H1 (cell line): Measurements from ENCODE around the gene SH3BGRL. TPM values are rescaled to one million over a fixed set of nuclear protein-coding genes. Genes with fewer than 3 reads are reported as not detected.

Experiments used
- CTCF ChIA-PET: fragments of 300-600 bp; sonication (Branson Sonifier 250); formaldehyde crosslinking; loops from one replicate; lab custom pipeline; 2021; ENCODE audit not compliant: partially characterized antibody; lab: Charles Lee
- POLR2A ChIA-PET: fragments of 300-600 bp; sonication (Branson Sonifier 250); formaldehyde crosslinking; loops from one replicate; lab custom pipeline; 2021; ENCODE audit warnings: inconsistent platforms; ENCODE audit not compliant: partially characterized antibody; lab: Charles Lee
- DNase-seq, 2 experiments: peaks; one replicate each; pipeline versions ENCODE4 v3.0.0 to v3.0.0-alpha.2; 2010 to 2022; ENCODE audit warnings: low spot score in 2 of 2, low read depth in 1 of 2, mixed read lengths in 1 of 2
- FAIRE-seq: peaks from 2 replicates; lab custom pipeline; 2011; peaks lifted over from hg19 to GRCh38; lab: Jason Lieb, UNC
- H2AFZ ChIP-seq: 2 replicates; pipeline ENCODE4 v1.8.1; 2012; ENCODE audit warnings: low read length, inconsistent platforms
- H2AK5ac ChIP-seq: 2 replicates; pipeline ENCODE4 v1.6.1; 2013; ENCODE audit warnings: low read depth, low read length
- H2BK120ac ChIP-seq: replicated peaks from 2 replicates; pipeline ENCODE3; 2013; ENCODE audit warnings: low read depth, low read length, inconsistent platforms
- H2BK12ac ChIP-seq: 2 replicates; pipeline ENCODE4 v1.6.1; 2013; ENCODE audit warnings: low read depth, low read length
- H2BK15ac ChIP-seq: 2 replicates; pipeline ENCODE4 v1.6.1; 2013; ENCODE audit warnings: low read length
- H2BK20ac ChIP-seq: 2 replicates; pipeline ENCODE4 v1.6.1; 2013; ENCODE audit warnings: low read length
- H2BK5ac ChIP-seq: 2 replicates; pipeline ENCODE4 v1.6.1; 2013; ENCODE audit warnings: low read depth, low read length
- H3K14ac ChIP-seq: 2 replicates; pipeline ENCODE4 v1.6.1; 2013; ENCODE audit warnings: inconsistent platforms; ENCODE audit not compliant: insufficient read length
- H3K18ac ChIP-seq: 2 replicates; pipeline ENCODE4 v1.6.1; 2013; ENCODE audit warnings: low read length; ENCODE audit errors: extremely low read depth
- H3K23ac ChIP-seq: 2 replicates; pipeline ENCODE4 v1.6.1; 2013; ENCODE audit warnings: inconsistent platforms; ENCODE audit not compliant: insufficient read length
- H3K23me2 ChIP-seq: 2 replicates; pipeline ENCODE4 v1.6.1; 2013; ENCODE audit warnings: low read depth, low read length
- H3K27ac ChIP-seq: 2 replicates; pipeline ENCODE4 v1.6.1; 2011; ENCODE audit warnings: low read depth, low read length, inconsistent platforms
- H3K27me3 ChIP-seq, 4 experiments: replicated peaks in 1 of 4; 1 replicate in 1 of 4; 2 replicates in 3 of 4; pipeline versions ENCODE4 v1.6.1 to v1.8.1; 2011 to 2013; ENCODE audit warnings: low read length in 3 of 4, mild to moderate bottlenecking in 3 of 4, inconsistent platforms in 2 of 4, mixed read lengths in 2 of 4, moderate library complexity in 1 of 4; ENCODE audit not compliant: control insufficient read depth in 3 of 4, insufficient read depth in 3 of 4; ENCODE audit errors: extremely low read depth in 1 of 4
- H3K36me3 ChIP-seq, 4 experiments: 2 replicates each; pipeline versions ENCODE4 v1.6.1 to v1.8.1; 2011 to 2013; ENCODE audit warnings: mild to moderate bottlenecking in 4 of 4, low read length in 3 of 4, moderate library complexity in 2 of 4, control low read depth in 1 of 4, inconsistent platforms in 1 of 4; ENCODE audit not compliant: insufficient read depth in 4 of 4, control insufficient read depth in 2 of 4
- H3K4ac ChIP-seq: replicated peaks from 2 replicates; pipeline ENCODE3; 2013; ENCODE audit warnings: low read length, low read depth, mixed read lengths, inconsistent platforms; ENCODE audit not compliant: insufficient read length
- H3K4me1 ChIP-seq, 4 experiments: replicated peaks in 1 of 4; 1 replicate in 1 of 4; 2 replicates in 3 of 4; pipeline versions ENCODE4 v1.6.1 to v1.8.1; 2011 to 2013; ENCODE audit warnings: low read length in 3 of 4, inconsistent platforms in 2 of 4, mixed read lengths in 1 of 4; ENCODE audit not compliant: insufficient read depth in 4 of 4, control insufficient read depth in 3 of 4
- H3K4me2 ChIP-seq, 2 experiments: 2 replicates each; pipeline versions ENCODE4 v1.6.1 to v1.8.1; 2011 to 2013; ENCODE audit warnings: low read depth in 2 of 2, low read length in 2 of 2, control low read depth in 1 of 2, inconsistent platforms in 1 of 2, mild to moderate bottlenecking in 1 of 2; ENCODE audit not compliant: insufficient read depth in 1 of 2
- H3K4me3 ChIP-seq, 4 experiments: fragments of 200-600, 300-600 bp in 1 of 4; sonication (generic), shearing (Covaris generic), sonication (Bioruptor Twin) in 1 of 4; 2 replicates each; pipeline versions ENCODE4 v1.5.1 to v1.8.1; 2011 to 2016; ENCODE audit warnings: low read length in 4 of 4, low read depth in 3 of 4, control low read depth in 2 of 4, inconsistent platforms in 2 of 4, mild to moderate bottlenecking in 2 of 4, mixed read lengths in 1 of 4, moderate library complexity in 1 of 4; ENCODE audit not compliant: insufficient read depth in 2 of 4; ENCODE audit errors: extremely low read depth in 1 of 4
- H3K56ac ChIP-seq: replicated peaks from 2 replicates; pipeline ENCODE3; 2013; ENCODE audit warnings: low read depth, mild to moderate bottlenecking, mixed read lengths, low read length, inconsistent platforms; ENCODE audit not compliant: insufficient read length
- H3K79me1 ChIP-seq: 2 replicates; pipeline ENCODE4 v1.6.1; 2013; ENCODE audit warnings: low read depth, low read length, control low read depth
- H3K79me2 ChIP-seq, 2 experiments: 2 replicates each; pipeline versions ENCODE4 v1.6.1 to v1.8.1; 2012 to 2013; ENCODE audit warnings: low read length in 2 of 2, mild to moderate bottlenecking in 2 of 2, inconsistent platforms in 1 of 2; ENCODE audit not compliant: insufficient read depth in 2 of 2, control insufficient read depth in 1 of 2
- H3K9ac ChIP-seq, 4 experiments: replicated peaks in 1 of 4; 1 replicate in 1 of 4; 2 replicates in 3 of 4; pipeline versions ENCODE4 v1.6.1 to v1.8.1; 2011 to 2013; ENCODE audit warnings: low read depth in 3 of 4, low read length in 3 of 4, control low read depth in 2 of 4, mild to moderate bottlenecking in 2 of 4, moderate library complexity in 2 of 4, inconsistent platforms in 1 of 4; ENCODE audit errors: extremely low read depth in 1 of 4
- H3K9me3 ChIP-seq, 2 experiments: 2 replicates each; pipeline versions ENCODE4 v1.6.1 to v1.8.1; 2012 to 2013; ENCODE audit warnings: mild to moderate bottlenecking in 2 of 2, moderate library complexity in 2 of 2, control low read depth in 1 of 2, inconsistent platforms in 1 of 2, low read depth in 1 of 2, low read length in 1 of 2, mixed read lengths in 1 of 2; ENCODE audit not compliant: insufficient read depth in 2 of 2
- H4K20me1 ChIP-seq, 2 experiments: replicated peaks in 1 of 2; 2 replicates each; pipeline versions ENCODE3 to v1.8.1; 2011 to 2013; ENCODE audit warnings: inconsistent platforms in 2 of 2, low read length in 2 of 2, mild to moderate bottlenecking in 1 of 2; ENCODE audit not compliant: insufficient read depth in 2 of 2, control insufficient read depth in 1 of 2
- H4K5ac ChIP-seq: 2 replicates; pipeline ENCODE4 v1.6.1; 2013; ENCODE audit warnings: low read length, low read depth, mixed read lengths, inconsistent platforms; ENCODE audit not compliant: insufficient read length
- H4K8ac ChIP-seq: 2 replicates; pipeline ENCODE4 v1.8.0; 2013; ENCODE audit warnings: mild to moderate bottlenecking, moderate library complexity, low read length, inconsistent platforms; ENCODE audit not compliant: insufficient read depth; ENCODE audit errors: extremely low read depth
- H4K91ac ChIP-seq: replicated peaks from 2 replicates; pipeline ENCODE3; 2013; ENCODE audit warnings: low read length, mixed read lengths, inconsistent platforms; ENCODE audit not compliant: insufficient read length
- BCL11A ChIP-seq, 2 experiments: IDR thresholded peaks; one replicate each; pipeline ENCODE4 v1.6.1; 2011; ENCODE audit warnings: low read depth in 2 of 2, low read length in 2 of 2, mild to moderate bottlenecking in 2 of 2
- CHD1 ChIP-seq: IDR thresholded peaks from 2 replicates; pipeline ENCODE4 v1.6.1; 2012; ENCODE audit warnings: low read depth, low read length, improper control_type of control experiment
- EGR1 ChIP-seq: IDR thresholded peaks from 2 replicates; pipeline ENCODE4 v1.6.1; 2011; ENCODE audit warnings: low read depth, low read length, borderline replicate concordance
- HDAC6 ChIP-seq: IDR thresholded peaks from one replicate; pipeline ENCODE4 v1.7.1; 2012; ENCODE audit warnings: low read depth, mild to moderate bottlenecking, inconsistent platforms, low read length, moderate library complexity
- MAX ChIP-seq: IDR thresholded peaks from 2 replicates; pipeline ENCODE4 v1.6.1; 2012; ENCODE audit warnings: inconsistent platforms
- RBBP5 ChIP-seq: IDR thresholded peaks from 2 replicates; pipeline ENCODE4 v1.7.1; 2012; ENCODE audit warnings: low read depth, mild to moderate bottlenecking, inconsistent platforms, low read length, moderate library complexity, borderline replicate concordance
- RNF2 ChIP-seq: fragments of 200-900, 300-1000 bp; sonication (generic); IDR thresholded peaks from 2 replicates; pipeline ENCODE4 v1.7.1; 2016; ENCODE audit warnings: borderline replicate concordance, low read depth, mild to moderate bottlenecking, antibody characterized with exemption, low read length; ENCODE audit not compliant: poor library complexity, severe bottlenecking; ENCODE audit errors: missing control alignments
- SAP30 ChIP-seq: fragments of 300-600 bp; sonication (generic); IDR thresholded peaks from 2 replicates; pipeline ENCODE4 v1.7.1; 2012; ENCODE audit warnings: low read length, moderate library complexity, mild to moderate bottlenecking, inconsistent platforms; ENCODE audit not compliant: insufficient read depth, insufficient replicate concordance
- SIX5 ChIP-seq: IDR thresholded peaks from 2 replicates; pipeline ENCODE4 v1.6.1; 2011; ENCODE audit warnings: mild to moderate bottlenecking, low read depth, low read length
- SP1 ChIP-seq: IDR thresholded peaks from 2 replicates; pipeline ENCODE4 v1.6.1; 2011; ENCODE audit warnings: low read depth, low read length
- TAF7 ChIP-seq: optimal IDR thresholded peaks from 2 replicates; pipeline ENCODE3; 2011; ENCODE audit warnings: low read depth, mild to moderate bottlenecking, inconsistent platforms, low read length, moderate library complexity, borderline replicate concordance
- TCF12 ChIP-seq: IDR thresholded peaks from 2 replicates; pipeline ENCODE4 v1.6.1; 2011; ENCODE audit warnings: low read depth, mild to moderate bottlenecking, low read length
- WGBS, 2 experiments: shearing (Covaris generic) in 1 of 2; methylation state at CpG; one replicate each; pipeline versions ENCODE4 v1.1.6 to v1.1.7; 2013 to 2015; ENCODE audit warnings: low lambda C conversion rate in 2 of 2, mixed read lengths in 2 of 2, inconsistent platforms in 1 of 2, low coverage in 1 of 2, missing lambda C conversion rate in 1 of 2; ENCODE audit not compliant: insufficient replicate concordance in 2 of 2, insufficient coverage in 1 of 2, insufficient read length in 1 of 2; ENCODE audit errors: extremely low coverage in 1 of 2, missing lambda C conversion rate in 1 of 2; 5-methylcytosine and 5-hydroxymethylcytosine counted together
- polyA plus RNA-seq, 7 experiments: library from polyadenylated mRNA; depleted of rRNA in 3 of 7; stranded (reverse) in 5 of 7; unstranded in 2 of 7; fragments of >200 nt in 5 of 7; fragments of 200-250 nt in 2 of 7; gene quantifications; 1 replicate in 5 of 7; 2 replicates in 1 of 7; 4 replicates in 1 of 7; pipeline versions ENCODE4 v1.2.1 to v1.2.3, GENCODE V29; 2011 to 2013; ENCODE audit warnings: missing spikeins in 2 of 7, mixed read lengths in 2 of 7
- total RNA-seq: library from RNA; stranded (reverse); fragmentation: NEBNext Ultra II Directional; extraction: Animal tissue kit (Norgen Biotek cat#: 25700); gene quantifications from 2 replicates; pipeline ENCODE4 v1.2.1, GENCODE V29; 2021

SH3BGRL gene
- total and polyA plus RNA-seq, 2 of the 8 experiments (the other 6 are each of a cell fraction or from before 2014, with no cell fraction given), result 36.3 to 49.6 TPM

- DNase-seq (no peak), FAIRE-seq (no peak)
- Histone ChIP-seq H3K23me2 (no peaks in the 10 kb centered on the region), H3K4me2 (no peak overlapping the region), H2AK5ac (no peak overlapping the region), H3K23ac (no peak overlapping the region), H3K79me2 (peaks cover 0 to 11% of the 10 kb centered on the region in 2 experiments; a peak in 2 of 4 replicates), H3K56ac (no peak overlapping the region), H2AFZ (no peak overlapping the region), H3K4me3 (no peak overlapping the region), H4K91ac (no peak overlapping the region), H4K8ac (no peak overlapping the region), H3K4ac (no peak overlapping the region), H3K27me3 (no peaks in the 10 kb centered on the region), H2BK20ac (no peak overlapping the region), H2BK12ac (no peak overlapping the region), H2BK120ac (no peak overlapping the region), H3K9me3 (no peaks in the 10 kb centered on the region), H3K36me3 (no peaks in the 10 kb centered on the region), H3K27ac (no peak overlapping the region), H3K9ac (no peak overlapping the region), H3K4me1 (no peaks in the 10 kb centered on the region), H2BK15ac (no peak overlapping the region), H4K20me1 (no peaks in the 10 kb centered on the region), H3K18ac (no peak overlapping the region), H4K5ac (no peak overlapping the region), H2BK5ac (no peak overlapping the region; the same call in 1 of the 2 replicates), H3K14ac (no peak overlapping the region), H3K79me1 (no peaks in the 10 kb centered on the region)
- CTCF ChIA-PET, result no interaction called here
- 94% methylated on average over 2 of the region's 2 CpGs; no CpG with 5 or more reads in 1 of the 2 experiments for WGBS, 2 experiments
- TF ChIP-seq HDAC6, result no peak
- TF ChIP-seq BCL11A (IDR thresholded peaks at IDR 0.05; ENCODE audit: low read depth in 2 of 2, low read length in 2 of 2), result no peak
- no peak for TF ChIP-seq MAX
- no peak for TF ChIP-seq EGR1
- no peak for TF ChIP-seq SP1
- TF ChIP-seq RBBP5, result no peak
- no peak for TF ChIP-seq CHD1
- no peak for TF ChIP-seq SIX5
- no peak for TF ChIP-seq TAF7
- no peak for TF ChIP-seq SAP30
- TF ChIP-seq RNF2, result no peak
- TF ChIP-seq TCF12, result no peak
- POLR2A ChIA-PET, result no interaction called here
Measured at GRCh38 chrX:81229901-81230300, 28.0 kb downstream of the SH3BGRL start.
